ENCODE results near the gene TRAK2.

- TF ChIP-seq CTCF (IDR thresholded peaks at IDR 0.05; ENCODE audit: borderline replicate concordance, extremely low read depth, low read length, poor library complexity, severe bottlenecking) (no peak), EZH2 (IDR thresholded peaks at IDR 0.05; ENCODE audit: borderline replicate concordance, low read depth, low read length, severe bottlenecking) (no peak)
These were observed 49.3 kb upstream of the TRAK2 start for GRCh38 chr2:201500534-201500933.
